ENCODE measurements around the gene VEGFC. TPM values are rescaled to one million over a fixed set of nuclear protein-coding genes. Genes with fewer than 3 reads are reported as not detected.

VEGFC gene
- total and polyA plus RNA-seq, 2 donors (not counting 1 experiment from before 2014, with no cell fraction given), result not detected

- DNase-seq (no peak), ATAC-seq (ENCODE audit: low read depth) (no peak)
- H3K4me3 Mint-ChIP-seq, result no peak overlapping the region
- no peak overlapping the region for H3K9ac ChIP-seq (ENCODE audit: low read length)
- H3K27ac ChIP-seq (ENCODE audit: low read length in 2 of 2), result no peak overlapping the region
- no peak overlapping the region for H3K4me2 ChIP-seq (replicated peaks; ENCODE audit: low read depth, low read length, poor library complexity, severe bottlenecking)
- peaks cover 0 to 3% (median 1%) of the 10 kb centered on the region in 4 experiments for H3K27me3 ChIP-seq (replicated peaks in 1 of 4; ENCODE audit: control extremely low read depth in 1 of 4, control insufficient read depth in 3 of 4, insufficient read depth in 4 of 4, low read length in 3 of 4)
- H3K9me3 Mint-ChIP-seq (ENCODE audit: insufficient read depth), result no peaks in the 10 kb centered on the region
- ChIA-PET POLR2A (no interaction called here), CTCF (no interaction called here)
- H3K27me3 Mint-ChIP-seq, result peaks cover 23% of the 10 kb centered on the region
- intact Hi-C loops (cut with micrococcal nuclease), result no loop called here
- no peaks in the 10 kb centered on the region for H3K36me3 ChIP-seq (replicated peaks in 1 of 2; ENCODE audit: control extremely low read depth in 1 of 2, control insufficient read depth in 1 of 2, extremely low read depth in 1 of 2, insufficient read depth in 2 of 2, low read length in 1 of 2)
- WGBS (ENCODE audit: insufficient coverage), result no CpG with 5 or more reads among the region's 1 CpG
- TF ChIP-seq, protein P1, sequence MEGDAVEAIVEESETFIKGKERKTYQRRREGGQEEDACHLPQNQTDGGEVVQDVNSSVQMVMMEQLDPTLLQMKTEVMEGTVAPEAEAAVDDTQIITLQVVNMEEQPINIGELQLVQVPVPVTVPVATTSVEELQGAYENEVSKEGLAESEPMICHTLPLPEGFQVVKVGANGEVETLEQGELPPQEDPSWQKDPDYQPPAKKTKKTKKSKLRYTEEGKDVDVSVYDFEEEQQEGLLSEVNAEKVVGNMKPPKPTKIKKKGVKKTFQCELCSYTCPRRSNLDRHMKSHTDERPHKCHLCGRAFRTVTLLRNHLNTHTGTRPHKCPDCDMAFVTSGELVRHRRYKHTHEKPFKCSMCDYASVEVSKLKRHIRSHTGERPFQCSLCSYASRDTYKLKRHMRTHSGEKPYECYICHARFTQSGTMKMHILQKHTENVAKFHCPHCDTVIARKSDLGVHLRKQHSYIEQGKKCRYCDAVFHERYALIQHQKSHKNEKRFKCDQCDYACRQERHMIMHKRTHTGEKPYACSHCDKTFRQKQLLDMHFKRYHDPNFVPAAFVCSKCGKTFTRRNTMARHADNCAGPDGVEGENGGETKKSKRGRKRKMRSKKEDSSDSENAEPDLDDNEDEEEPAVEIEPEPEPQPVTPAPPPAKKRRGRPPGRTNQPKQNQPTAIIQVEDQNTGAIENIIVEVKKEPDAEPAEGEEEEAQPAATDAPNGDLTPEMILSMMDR (IDR thresholded peaks at IDR 0.05), result no peak
- TF ChIP-seq EZH2 (IDR thresholded peaks at IDR 0.05; ENCODE audit: borderline replicate concordance, insufficient read depth, low read depth, low read length, poor library complexity, severe bottlenecking), result no peak
- no peak overlapping the region for H3K4me3 ChIP-seq (ENCODE audit: control extremely low read depth in 1 of 5, extremely low read depth in 1 of 5, insufficient read depth in 1 of 5, low read depth in 2 of 5, low read length in 4 of 5)
- no peaks in the 10 kb centered on the region for H3K79me2 ChIP-seq (ENCODE audit: control insufficient read depth, insufficient read depth, low read length)
- H3K9me3 ChIP-seq (ENCODE audit: control extremely low read depth in 1 of 3, control insufficient read depth in 2 of 3, insufficient read depth in 1 of 3, low read length in 2 of 3), result peaks cover 0 to 1% (median 0%) of the 10 kb centered on the region in 3 donors
- no peak overlapping the region for H2AFZ ChIP-seq (ENCODE audit: insufficient read depth, low read depth, low read length, poor library complexity, severe bottlenecking)
- peaks cover 1% of the 10 kb centered on the region for H3K4me1 Mint-ChIP-seq
- H4K20me1 ChIP-seq (ENCODE audit: control insufficient read depth, insufficient read depth, low read length, poor library complexity, severe bottlenecking), result no peaks in the 10 kb centered on the region
- H3K4me1 ChIP-seq (ENCODE audit: control insufficient read depth in 2 of 2, insufficient read depth in 2 of 2, low read length in 2 of 2), result no peaks in the 10 kb centered on the region
- no peak overlapping the region for H3K27ac Mint-ChIP-seq
These were observed 5.8 kb upstream of the VEGFC start for GRCh38 chr4:176798540-176798939.

DNA sequence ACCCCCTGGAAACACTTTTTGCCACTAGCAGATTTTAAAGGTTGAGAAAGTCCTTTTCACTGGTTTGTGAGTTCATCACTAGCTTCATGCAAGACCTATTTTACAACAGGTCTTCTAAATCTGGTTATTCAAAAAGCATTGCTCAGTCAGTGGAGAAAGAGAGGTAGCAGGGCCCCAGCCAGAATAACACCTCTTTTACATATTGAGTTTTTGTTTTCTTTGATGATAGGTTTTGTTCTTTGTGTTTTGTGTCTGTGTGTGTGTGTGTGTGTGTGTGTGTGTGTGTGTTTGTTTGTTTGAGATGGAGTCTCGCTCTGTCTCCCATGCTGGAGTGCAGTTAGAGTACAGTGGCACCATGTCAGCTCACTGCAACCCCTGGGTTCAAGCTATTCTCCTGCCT is 2.7 kb upstream of the VEGFC start:
- no peak for ATAC-seq (ENCODE audit: low read depth)
- Histone ChIP-seq H3K4me1 (ENCODE audit: control insufficient read depth in 2 of 2, insufficient read depth in 2 of 2, low read length in 2 of 2) (peaks cover 6 to 9% of the 10 kb centered on the region in 2 donors), H3K9ac (ENCODE audit: low read length) (no peak overlapping the region), H3K27me3 (replicated peaks in 1 of 4; ENCODE audit: control extremely low read depth in 1 of 4, control insufficient read depth in 3 of 4, insufficient read depth in 4 of 4, low read length in 3 of 4) (peaks cover 0 to 14% (median 10%) of the 10 kb centered on the region in 4 experiments), H3K79me2 (ENCODE audit: control insufficient read depth, insufficient read depth, low read length) (no peaks in the 10 kb centered on the region), H3K4me2 (replicated peaks; ENCODE audit: low read depth, low read length, poor library complexity, severe bottlenecking) (no peak overlapping the region), H3K4me3 (ENCODE audit: control extremely low read depth in 1 of 5, extremely low read depth in 1 of 5, insufficient read depth in 1 of 5, low read depth in 2 of 5, low read length in 4 of 5) (no peak overlapping the region), H2AFZ (ENCODE audit: insufficient read depth, low read depth, low read length, poor library complexity, severe bottlenecking) (no peak overlapping the region), H4K20me1 (ENCODE audit: control insufficient read depth, insufficient read depth, low read length, poor library complexity, severe bottlenecking) (no peaks in the 10 kb centered on the region), H3K27ac (ENCODE audit: low read length in 2 of 2) (no peak overlapping the region), H3K9me3 (ENCODE audit: control extremely low read depth in 1 of 3, control insufficient read depth in 2 of 3, insufficient read depth in 1 of 3, low read length in 2 of 3) (peaks cover 0 to 1% (median 0%) of the 10 kb centered on the region in 3 donors), H3K36me3 (replicated peaks in 1 of 2; ENCODE audit: control extremely low read depth in 1 of 2, control insufficient read depth in 1 of 2, extremely low read depth in 1 of 2, insufficient read depth in 2 of 2, low read length in 1 of 2) (no peaks in the 10 kb centered on the region)
- WGBS (ENCODE audit: insufficient coverage), result no CpG with 5 or more reads among the region's 1 CpG
- TF ChIP-seq EZH2 (IDR thresholded peaks at IDR 0.05; ENCODE audit: borderline replicate concordance, insufficient read depth, low read depth, low read length, poor library complexity, severe bottlenecking), result no peak
- TF ChIP-seq, protein P1 (IDR thresholded peaks at IDR 0.05), result no peak
- no peak for DNase-seq
- H3K4me3 Mint-ChIP-seq, result no peak overlapping the region
- CTCF ChIA-PET, result no interaction called here
- H3K4me1 Mint-ChIP-seq, result peaks cover 11% of the 10 kb centered on the region
- intact Hi-C loops (cut with micrococcal nuclease), result no loop called here
- H3K27me3 Mint-ChIP-seq, result peaks cover 42% of the 10 kb centered on the region
- no peak overlapping the region for H3K27ac Mint-ChIP-seq
- no peaks in the 10 kb centered on the region for H3K9me3 Mint-ChIP-seq (ENCODE audit: insufficient read depth)
- POLR2A ChIA-PET, result no interaction called here

All from B cell (primary cell).